ENCODE results near the gene CAMKK1.

The CAMKK1 gene

DNA sequence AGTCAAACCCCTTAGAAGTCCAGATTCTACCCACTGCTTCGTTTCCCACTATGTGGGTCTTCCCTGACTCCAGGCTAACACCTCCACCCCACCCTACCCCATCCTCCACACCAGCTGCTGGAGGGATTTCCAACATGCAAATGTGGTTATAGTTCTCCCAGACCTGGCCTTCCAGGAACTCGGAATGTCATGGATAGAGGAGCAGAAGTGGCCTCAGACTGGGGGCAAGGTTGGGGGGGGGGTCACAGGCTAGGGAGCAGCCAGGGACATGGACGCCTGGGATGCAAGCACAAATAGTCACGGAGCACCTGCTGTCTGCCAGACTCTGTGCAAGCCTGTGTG is 2.0 kb downstream of the CAMKK1 start:
- H3K27me3 ChIP-seq = no peaks in the 10 kb centered on the region
- no peaks in the 10 kb centered on the region for H3K9me3 ChIP-seq
- intact Hi-C loops (cut with DNase I; ENCODE audit: low total_unique reads) = no loop called here
- no peak overlapping the region for H3K4me3 ChIP-seq
- no peaks in the 10 kb centered on the region for H3K36me3 ChIP-seq
- H3K27ac ChIP-seq = peak overlapping the region; percentile 75 to 78
- TF ChIP-seq, protein P1, sequence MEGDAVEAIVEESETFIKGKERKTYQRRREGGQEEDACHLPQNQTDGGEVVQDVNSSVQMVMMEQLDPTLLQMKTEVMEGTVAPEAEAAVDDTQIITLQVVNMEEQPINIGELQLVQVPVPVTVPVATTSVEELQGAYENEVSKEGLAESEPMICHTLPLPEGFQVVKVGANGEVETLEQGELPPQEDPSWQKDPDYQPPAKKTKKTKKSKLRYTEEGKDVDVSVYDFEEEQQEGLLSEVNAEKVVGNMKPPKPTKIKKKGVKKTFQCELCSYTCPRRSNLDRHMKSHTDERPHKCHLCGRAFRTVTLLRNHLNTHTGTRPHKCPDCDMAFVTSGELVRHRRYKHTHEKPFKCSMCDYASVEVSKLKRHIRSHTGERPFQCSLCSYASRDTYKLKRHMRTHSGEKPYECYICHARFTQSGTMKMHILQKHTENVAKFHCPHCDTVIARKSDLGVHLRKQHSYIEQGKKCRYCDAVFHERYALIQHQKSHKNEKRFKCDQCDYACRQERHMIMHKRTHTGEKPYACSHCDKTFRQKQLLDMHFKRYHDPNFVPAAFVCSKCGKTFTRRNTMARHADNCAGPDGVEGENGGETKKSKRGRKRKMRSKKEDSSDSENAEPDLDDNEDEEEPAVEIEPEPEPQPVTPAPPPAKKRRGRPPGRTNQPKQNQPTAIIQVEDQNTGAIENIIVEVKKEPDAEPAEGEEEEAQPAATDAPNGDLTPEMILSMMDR (IDR thresholded peaks at IDR 0.05) = no peak
- no peak for DNase-seq
- H3K4me1 ChIP-seq = peaks cover 0 to 75% (median 62%) of the 10 kb centered on the region in 4 donors

DNA sequence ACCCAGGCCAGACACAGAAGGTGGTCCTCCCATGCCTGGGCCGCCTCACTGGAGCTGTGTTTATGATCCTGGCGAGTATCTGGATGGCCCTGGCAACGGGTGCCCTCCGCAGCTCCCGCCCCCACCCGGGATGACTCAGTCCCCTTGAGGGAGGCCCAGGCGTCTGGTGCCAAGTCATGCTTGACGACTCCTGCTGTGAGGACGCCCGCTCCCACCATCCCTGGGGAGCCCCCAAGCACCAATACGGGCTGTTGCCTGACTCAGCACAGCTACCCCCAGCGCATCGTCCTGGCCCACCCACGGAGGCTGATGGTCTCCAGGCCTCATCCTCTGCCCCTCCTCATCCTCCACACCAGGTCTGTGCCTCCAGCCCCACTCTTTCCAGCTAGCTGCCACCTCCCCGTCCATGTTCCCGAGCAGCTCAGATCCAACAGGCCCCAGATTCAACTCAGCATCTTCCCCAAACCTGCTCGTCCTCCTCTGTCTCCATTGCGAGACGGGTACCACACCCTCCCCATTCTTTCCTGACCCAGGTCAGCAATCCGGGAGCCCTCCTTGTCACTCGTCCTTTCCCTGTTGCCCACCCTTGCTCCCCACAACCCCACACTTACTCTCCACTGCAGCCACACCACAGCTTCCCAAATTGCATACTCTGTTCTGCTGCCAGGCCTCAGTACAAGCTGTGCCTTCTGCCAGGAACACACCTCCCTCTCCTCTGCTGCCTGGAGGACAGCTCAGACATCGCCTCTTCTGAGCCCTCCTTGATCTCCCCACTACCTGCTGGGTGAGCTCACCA is 2.6 kb downstream of the CAMKK1 start:
- intact Hi-C loops (cut with DNase I; ENCODE audit: low total_unique reads) = no loop called here
- peak; percentile 82 to 98 for DNase-seq
- peak overlapping the region; percentile 75 to 78 for H3K27ac ChIP-seq
- H3K4me3 ChIP-seq = no peak overlapping the region
- no peaks in the 10 kb centered on the region for H3K9me3 ChIP-seq
- TF ChIP-seq, protein P1 (IDR thresholded peaks at IDR 0.05) = no peak
- H3K36me3 ChIP-seq = peaks cover 0 to 3% (median 2%) of the 10 kb centered on the region in 3 donors
- peaks cover 0 to 75% (median 61%) of the 10 kb centered on the region in 4 donors for H3K4me1 ChIP-seq
- no peaks in the 10 kb centered on the region for H3K27me3 ChIP-seq

DNA sequence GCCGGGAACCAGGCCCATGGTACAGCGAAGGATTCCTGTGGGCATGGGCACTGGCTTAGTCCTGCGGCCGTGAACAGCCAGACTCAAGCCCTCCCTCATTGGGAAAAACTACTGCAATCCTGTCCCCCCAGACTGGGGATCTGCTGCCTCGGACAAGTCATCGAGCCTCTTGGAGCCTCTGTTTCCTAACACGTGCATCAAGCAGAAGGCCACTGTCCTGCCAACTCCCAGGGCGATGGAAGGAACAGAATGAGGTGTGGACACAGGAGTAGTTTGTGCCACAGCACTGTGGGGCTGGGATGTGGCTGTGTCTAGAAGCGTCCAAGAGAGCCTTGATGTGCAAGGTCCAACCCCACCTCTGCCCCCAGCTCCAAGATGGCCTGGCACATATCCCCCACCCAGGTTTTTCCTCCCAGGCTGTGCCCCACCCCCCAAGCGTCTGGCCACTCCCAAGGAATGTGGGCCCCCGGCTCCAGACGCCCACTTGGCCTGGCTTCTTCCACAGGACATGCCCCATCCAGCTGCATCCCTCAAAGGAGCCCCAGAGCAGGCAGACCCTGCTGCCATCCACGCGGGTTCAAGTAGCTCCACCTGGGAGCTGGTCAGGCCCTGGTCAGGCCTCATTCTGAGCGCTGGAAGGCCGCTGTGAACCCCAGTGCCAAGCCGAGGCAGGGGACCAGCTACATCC is 3.4 kb downstream of the CAMKK1 start:
- Histone ChIP-seq H3K36me3 (peaks cover 0 to 11% (median 9%) of the 10 kb centered on the region in 3 donors), H3K4me1 (peaks cover 0 to 67% (median 54%) of the 10 kb centered on the region in 4 donors), H3K27me3 (no peaks in the 10 kb centered on the region), H3K4me3 (no peak overlapping the region), H3K27ac (peak overlapping the region; percentile 75 to 78), H3K9me3 (no peaks in the 10 kb centered on the region)
- intact Hi-C loops (cut with DNase I; ENCODE audit: low total_unique reads) = no loop called here
- TF ChIP-seq, protein P1 (IDR thresholded peaks at IDR 0.05) = no peak
- peak in 1 of 2 donors; percentile 77 for DNase-seq

DNA sequence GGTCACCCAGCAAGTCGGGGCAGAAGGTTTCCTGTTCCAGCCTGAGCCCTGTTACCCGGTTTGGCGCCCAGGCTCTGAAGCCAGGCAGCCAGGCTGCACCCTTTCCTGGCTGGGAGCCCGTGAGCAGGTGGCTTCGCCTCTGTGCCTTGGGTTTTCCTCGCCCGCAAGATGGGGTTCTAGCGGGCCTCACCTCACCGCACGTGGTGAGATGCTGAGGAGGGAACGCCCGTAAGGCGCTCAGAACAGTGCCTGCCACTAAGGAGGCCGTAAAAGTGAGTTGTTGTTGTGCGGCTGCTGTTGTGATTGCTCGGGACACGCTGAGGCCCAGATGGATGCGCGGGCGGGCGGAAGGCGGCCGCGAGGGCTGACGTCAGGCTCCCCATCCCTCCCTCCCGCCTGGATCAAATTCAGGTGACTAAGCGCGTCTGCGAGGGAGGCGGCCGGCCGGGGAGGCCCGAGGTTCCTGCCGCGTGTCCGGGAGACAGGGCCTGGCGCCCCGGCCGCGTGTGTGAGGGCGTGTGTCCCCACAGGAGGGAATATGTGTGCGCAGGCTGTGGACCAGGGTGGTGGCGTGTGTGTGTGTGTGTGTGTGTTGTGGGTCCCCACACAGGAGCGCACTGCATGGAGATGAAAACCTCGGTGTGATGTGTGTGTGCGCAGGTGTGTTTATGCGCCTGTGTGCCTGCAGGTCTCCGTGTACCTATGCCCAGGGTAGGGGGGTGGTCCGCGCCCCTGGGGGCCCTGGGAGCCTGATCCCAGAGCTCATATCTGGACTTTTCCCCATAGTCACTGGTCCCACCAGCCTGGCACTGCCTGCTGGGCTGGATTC is 4.3 kb downstream of the CAMKK1 start:
- intact Hi-C loops (cut with DNase I; ENCODE audit: low total_unique reads) = no loop called here
- TF ChIP-seq, protein P1 (IDR thresholded peaks at IDR 0.05) = no peak
- Histone ChIP-seq H3K27ac (peak overlapping the region; percentile 75 to 78), H3K4me3 (no peak overlapping the region), H3K9me3 (no peaks in the 10 kb centered on the region), H3K27me3 (no peaks in the 10 kb centered on the region), H3K4me1 (peaks cover 0 to 58% (median 45%) of the 10 kb centered on the region in 4 donors), H3K36me3 (peaks cover 0 to 20% (median 15%) of the 10 kb centered on the region in 3 donors)
- DNase-seq = peak; percentile 75 to 90

DNA sequence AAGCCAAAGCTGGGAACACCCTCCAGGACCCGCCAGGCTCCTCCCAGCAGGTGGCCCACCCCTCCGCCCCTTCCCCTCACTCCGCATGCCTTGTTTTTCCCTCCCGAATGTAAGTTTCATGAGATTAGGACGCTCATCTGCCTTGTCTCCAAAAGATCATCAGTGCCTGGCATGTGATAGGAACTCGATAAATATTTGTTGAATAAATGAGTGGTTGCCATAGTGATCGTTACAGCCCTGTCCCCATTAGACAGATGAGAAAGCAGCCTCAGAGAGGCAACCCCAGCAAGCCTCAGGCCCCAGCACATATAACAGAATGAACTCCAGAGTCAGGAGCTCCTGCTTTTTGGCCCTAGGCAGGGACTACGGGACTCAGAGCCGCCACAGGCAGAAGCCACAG is 5.0 kb downstream of the CAMKK1 start:
- H3K4me1 ChIP-seq = peaks cover 0 to 54% (median 41%) of the 10 kb centered on the region in 4 donors
- H3K36me3 ChIP-seq = peaks cover 0 to 27% (median 22%) of the 10 kb centered on the region in 3 donors
- TF ChIP-seq, protein P1 (IDR thresholded peaks at IDR 0.05) = no peak
- peak overlapping the region; percentile 75 to 78 for H3K27ac ChIP-seq
- intact Hi-C loops (cut with DNase I; ENCODE audit: low total_unique reads) = no loop called here
- no peak overlapping the region for H3K4me3 ChIP-seq
- H3K27me3 ChIP-seq = no peaks in the 10 kb centered on the region
- no peaks in the 10 kb centered on the region for H3K9me3 ChIP-seq
- DNase-seq = no peak

All from tibial artery (tissue), 4 donors.